RPMI8226 (cell line): Measurements from ENCODE around the gene RHOD.

Experiments
- DNase-seq: peaks from one replicate; pipeline ENCODE4 v3.0.0-alpha.2; 2015

The RHOD gene

DNA sequence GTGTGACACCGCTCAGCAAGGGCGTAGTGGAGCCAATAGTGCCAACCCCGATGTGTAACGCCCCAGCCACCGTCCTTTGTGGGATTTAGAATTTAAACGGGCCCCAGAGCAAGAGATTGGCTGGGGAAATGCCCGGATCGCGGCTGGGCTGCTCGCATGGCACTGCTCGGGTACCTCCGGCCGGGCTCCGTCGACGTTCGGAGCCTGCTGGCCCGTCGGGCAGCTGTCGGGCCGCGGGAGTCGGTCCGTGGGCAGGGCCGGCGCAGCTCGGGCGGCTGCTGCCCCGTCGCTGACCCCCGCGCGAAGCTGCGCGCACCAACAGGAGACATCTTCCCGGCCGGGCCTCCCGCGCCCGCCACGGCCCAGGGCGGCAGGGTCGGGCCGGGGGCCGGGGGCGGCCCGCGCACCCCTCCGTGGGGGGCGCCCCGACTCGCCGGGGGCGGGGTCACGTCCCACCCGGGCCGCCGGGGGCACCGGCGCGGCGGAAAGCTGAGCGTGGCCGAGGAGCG, 61.1 kb downstream of the RHOD start:
- DNase-seq: no peak

DNA sequence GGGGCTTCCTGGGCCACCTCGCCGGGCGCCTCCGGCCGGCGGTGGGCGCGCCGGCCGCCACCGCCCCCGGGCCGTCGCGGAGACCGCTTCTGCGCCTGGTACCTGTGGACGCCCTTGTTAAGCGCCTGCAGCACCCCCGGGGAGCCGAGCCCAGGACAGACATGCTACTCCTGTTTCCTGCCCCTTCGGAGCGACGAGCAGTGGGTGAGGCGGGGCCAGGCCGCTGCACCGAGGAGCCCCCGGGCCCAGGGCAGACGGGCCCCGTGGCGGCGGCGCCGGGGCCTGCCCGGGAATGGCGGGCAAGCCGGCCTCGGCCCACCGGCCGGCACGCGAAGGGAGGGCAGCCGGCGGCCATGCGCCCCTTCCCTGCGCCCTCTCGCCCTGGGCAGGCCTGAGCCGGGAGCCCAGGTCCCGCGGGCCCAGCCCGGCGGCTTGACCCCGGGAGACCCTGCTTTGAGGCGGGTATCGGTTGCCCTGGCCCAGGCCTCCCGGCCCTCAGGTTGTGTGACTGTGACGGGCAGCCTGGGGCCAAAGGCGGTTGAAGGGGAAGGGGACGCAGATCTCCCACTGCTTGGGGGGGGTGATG, 61.6 kb downstream of the RHOD start:
- DNase-seq: peak; percentile 31

DNA sequence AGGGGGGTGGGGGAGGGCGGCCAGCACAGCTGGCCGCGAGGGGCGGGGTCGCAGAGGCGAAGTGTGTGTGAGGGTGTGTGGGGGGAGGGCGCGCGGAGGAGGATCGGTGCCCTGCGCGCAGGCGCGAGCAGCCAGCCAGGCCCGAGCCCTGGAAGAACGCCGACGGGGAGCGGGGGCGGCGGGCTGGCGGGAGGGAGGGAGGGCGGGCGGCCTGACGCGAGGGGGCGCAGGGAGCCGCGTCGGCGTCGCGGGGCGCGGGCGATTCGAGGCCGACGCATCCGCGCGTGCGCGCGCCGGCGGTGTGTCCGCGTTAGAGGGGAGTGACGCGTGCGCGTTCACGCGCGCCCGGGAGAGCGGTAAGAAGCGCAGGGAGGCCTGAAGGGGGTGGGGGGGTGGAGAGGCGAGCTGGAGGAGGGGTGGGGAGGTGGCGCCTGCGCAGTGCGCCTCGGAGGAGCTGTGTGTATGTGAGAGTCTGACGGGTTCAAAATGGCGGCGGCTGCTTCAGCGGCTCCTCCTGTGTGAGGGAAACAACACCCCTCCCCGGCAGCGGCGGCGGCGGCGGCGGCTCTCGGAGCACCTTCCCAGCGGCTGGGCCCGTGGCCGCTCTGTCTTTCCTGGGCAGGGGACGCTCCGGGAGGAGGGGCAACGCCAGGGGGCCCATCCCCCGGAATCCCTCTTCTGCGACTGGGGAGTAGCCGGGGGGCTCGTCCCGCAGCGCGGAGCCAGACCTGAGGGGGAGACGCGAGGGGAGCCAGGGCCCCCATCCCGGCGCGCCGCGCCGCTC, 62.3 kb downstream of the RHOD start, which contains the start of gene KDM2A:
TSS of gene KDM2A (plus strand) at position 463 of the 784 bp plus-strand sequence. CDS start 2,054 bp downstream, outside the sequence.
- DNase-seq: peak; percentile 98

DNA sequence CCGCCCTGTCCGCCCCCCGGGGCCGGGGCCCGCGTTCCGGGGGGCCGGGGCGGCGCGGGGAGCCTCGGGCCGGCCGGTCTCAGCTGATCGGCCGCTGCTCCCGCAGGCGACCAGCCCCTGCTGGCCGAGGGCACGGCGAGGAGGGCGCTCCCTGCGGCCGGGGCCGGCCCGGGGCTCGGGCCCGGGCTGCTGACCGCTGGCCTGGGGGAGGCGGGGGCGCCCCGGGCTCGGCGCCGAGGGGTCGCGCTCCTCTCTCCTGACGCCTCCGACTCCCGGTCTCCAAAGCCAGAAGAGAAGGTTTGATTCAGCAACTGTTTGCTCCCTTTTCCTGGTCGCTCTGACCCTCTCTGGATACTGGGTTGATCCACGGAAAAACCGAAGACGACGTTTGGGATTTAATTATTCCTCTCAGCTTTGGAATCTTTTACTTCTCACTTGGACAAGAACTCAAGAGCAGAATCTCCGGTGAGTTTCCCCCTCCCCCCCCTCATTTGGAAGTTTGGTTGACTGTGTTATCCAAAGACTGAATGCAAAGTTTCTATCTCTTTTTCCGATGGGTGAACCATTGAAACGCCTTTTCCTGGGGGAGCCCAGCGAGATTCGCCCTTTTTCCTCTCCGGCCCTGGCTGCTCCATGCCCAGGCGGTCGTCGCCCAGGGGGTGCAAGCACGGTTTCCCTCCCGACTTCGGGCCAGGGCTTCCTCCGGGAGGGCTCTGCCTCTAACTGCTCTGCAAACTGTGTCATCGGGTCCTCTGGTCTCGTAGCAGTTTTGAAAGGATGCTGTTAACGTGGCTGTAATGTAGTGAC, 63.1 kb downstream of the RHOD start:
- peak; percentile 42 for DNase-seq

DNA sequence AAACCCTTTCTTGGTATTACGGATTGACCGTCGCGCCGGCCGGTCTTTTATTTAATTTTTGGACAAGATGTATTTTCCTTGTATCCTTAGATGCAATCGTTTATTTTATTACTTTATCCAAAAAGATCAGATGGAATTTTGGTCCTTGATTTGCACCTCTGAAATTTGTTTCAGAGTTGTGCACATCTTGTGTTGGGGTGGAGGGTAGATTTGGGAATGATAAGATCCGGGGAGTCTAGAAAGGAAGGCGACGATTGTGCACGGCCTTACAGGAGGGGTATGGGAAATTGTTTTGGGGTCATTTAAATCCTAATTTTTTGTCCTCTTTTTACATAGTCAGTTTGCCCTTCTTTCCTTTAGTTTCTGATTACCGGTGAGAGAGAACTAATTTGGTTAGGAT, 63.8 kb downstream of the RHOD start:
- DNase-seq: no peak

DNA sequence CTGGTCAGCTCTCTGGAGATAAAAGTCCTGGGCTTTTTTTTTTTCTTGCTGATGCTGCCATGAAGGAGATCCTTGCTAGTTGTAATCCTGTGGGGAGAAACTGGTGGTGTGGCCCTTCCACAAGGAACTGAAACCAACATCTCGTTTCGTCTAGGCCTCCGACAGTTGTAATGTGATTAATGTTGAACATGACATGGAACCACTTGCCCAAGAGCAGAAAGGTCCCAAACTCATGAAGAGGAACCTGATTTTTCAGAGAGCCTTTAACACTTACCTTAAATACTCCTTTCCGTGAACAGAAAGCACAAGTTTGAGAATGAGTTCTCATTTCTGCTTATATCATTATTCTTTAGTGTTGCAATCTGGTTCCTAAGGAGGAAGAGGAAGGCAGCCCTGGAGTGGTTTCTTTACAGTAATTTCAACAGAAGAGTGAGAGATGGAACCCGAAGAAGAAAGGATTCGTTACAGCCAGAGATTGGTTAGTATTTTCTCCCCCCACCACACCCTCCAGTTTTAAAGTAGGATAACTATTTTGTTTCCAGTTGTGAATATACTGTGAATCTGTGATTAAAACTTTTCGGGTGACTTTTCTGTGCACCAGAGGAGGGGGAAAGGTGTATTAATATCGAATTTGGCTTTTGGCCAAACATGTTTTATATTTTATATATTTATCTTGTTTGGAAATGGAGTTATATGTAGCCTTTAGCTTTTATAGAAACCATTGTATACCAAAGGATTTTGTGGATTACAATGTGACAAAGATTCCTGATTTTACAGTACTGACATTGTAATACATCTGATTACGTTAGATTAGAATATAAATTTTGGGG, 64.4 kb downstream of the RHOD start:
- peak; percentile 80 for DNase-seq
